ENCODE measurements around the gene DMXL1. TPM values are rescaled to one million over a fixed set of nuclear protein-coding genes. Genes with fewer than 3 reads are reported as not detected.

Gene DMXL1
- total RNA-seq, 2 donors from 2014 or later, result 55.6 to 56.0 TPM

- intact Hi-C loops (cut with DNase I), result no loop called here
- DNase-seq (ENCODE audit: low spot score), result no peak
Measured at GRCh38 chr5:119250946-119251901, 180.3 kb downstream of the DMXL1 start.

GRCh38 chr5:119255571-119256356 is 184.9 kb downstream of the DMXL1 start:
- DNase-seq (ENCODE audit: low spot score), result no peak
- intact Hi-C loops (cut with DNase I), result no loop called here

GRCh38 chr5:119257613-119258012 is 186.7 kb downstream of the DMXL1 start:
- DNase-seq (ENCODE audit: low spot score), result no peak
- intact Hi-C loops (cut with DNase I), result no loop called here

- no peak for DNase-seq (ENCODE audit: low spot score)
- intact Hi-C loops (cut with DNase I), result loop anchor here in 1 of 2 donors (1.0 kb wide), 1 partner anchor 29 kb away; no protein-coding TSS in a partner anchor
Measured at GRCh38 chr5:119263639-119264038, 192.8 kb downstream of the DMXL1 start.

GRCh38 chr5:119264186-119264585 is 193.3 kb downstream of the DMXL1 start:
- DNase-seq (ENCODE audit: low spot score), result no peak
- intact Hi-C loops (cut with DNase I), result loop anchor here in 1 of 2 donors (1.0 kb wide), 1 partner anchor 30 kb away; no protein-coding TSS in a partner anchor

- intact Hi-C loops (cut with DNase I), result loop anchor here in 1 of 2 donors (5.0 kb wide), 2 partner anchors 54 to 144 kb away; no protein-coding TSS in a partner anchor
- peak; percentile 97 for DNase-seq (ENCODE audit: low spot score)
Measured at GRCh38 chr5:119267958-119268386, 197.1 kb downstream of the DMXL1 start.

GRCh38 chr5:119268387-119269060 is 197.6 kb downstream of the DMXL1 start:
- intact Hi-C loops (cut with DNase I), result loop anchor here in 1 of 2 donors (5.0 kb wide), 2 partner anchors 54 to 144 kb away; no protein-coding TSS in a partner anchor
- DNase-seq (ENCODE audit: low spot score), result peak; percentile 99

- intact Hi-C loops (cut with DNase I), result loop anchor here in 1 of 2 donors (5.0 kb wide), 2 partner anchors 53 to 143 kb away; no protein-coding TSS in a partner anchor
- DNase-seq (ENCODE audit: low spot score), result peak; percentile 81
Measured at GRCh38 chr5:119269061-119269944, 198.4 kb downstream of the DMXL1 start.

- DNase-seq (ENCODE audit: low spot score), result no peak
- intact Hi-C loops (cut with DNase I), result loop anchor here in 1 of 2 donors (2.0 kb wide), 1 partner anchor 29 kb away; no protein-coding TSS in a partner anchor
Measured at GRCh38 chr5:119270121-119270565, 199.3 kb downstream of the DMXL1 start.

GRCh38 chr5:119270960-119271757 is 200.3 kb downstream of the DMXL1 start:
- intact Hi-C loops (cut with DNase I), result loop anchor here in 1 of 2 donors (2.0 kb wide), 1 partner anchor 30 kb away; no protein-coding TSS in a partner anchor
- no peak for DNase-seq (ENCODE audit: low spot score)

- intact Hi-C loops (cut with DNase I), result loop anchor here in 1 of 2 donors (2.0 kb wide), 1 partner anchor 31 kb away; no protein-coding TSS in a partner anchor
- no peak for DNase-seq (ENCODE audit: low spot score)
Measured at GRCh38 chr5:119271758-119272730, 201.2 kb downstream of the DMXL1 start.

- no peak for DNase-seq (ENCODE audit: low spot score)
- intact Hi-C loops (cut with DNase I), result no loop called here
Measured at GRCh38 chr5:119273391-119273839, 202.5 kb downstream of the DMXL1 start.

GRCh38 chr5:119274030-119274766 is 203.3 kb downstream of the DMXL1 start:
- DNase-seq (ENCODE audit: low spot score), result no peak
- intact Hi-C loops (cut with DNase I), result no loop called here

GRCh38 chr5:119274767-119275130 is 203.9 kb downstream of the DMXL1 start:
- DNase-seq (ENCODE audit: low spot score), result no peak
- intact Hi-C loops (cut with DNase I), result no loop called here

- intact Hi-C loops (cut with DNase I), result no loop called here
- no peak for DNase-seq (ENCODE audit: low spot score)
Measured at GRCh38 chr5:119275146-119275545, 204.3 kb downstream of the DMXL1 start.
